Umbilical cord (tissue), 2 donors: ENCODE data around the gene PPP1CC. TPM values are rescaled to one million over a fixed set of nuclear protein-coding genes. Genes with fewer than 3 reads are reported as not detected.
"Not testable (repeated sequence)": the region's sequence is repeated elsewhere in the genome, so short reads cannot be mapped to it uniquely, and the experiment has no call there.

Experiments used
- DNase-seq: peaks from one replicate; pipeline ENCODE4 v3.0.0-alpha.2; 2015; ENCODE audit warnings: low spot score
- total RNA-seq: library from RNA; depleted of rRNA; stranded (reverse); fragments of >200 nt; gene quantifications from one replicate; pipeline ENCODE4 v1.2.3, GENCODE V29; 2014; ENCODE audit warnings: low replicate concordance; ENCODE audit not compliant: insufficient read depth

PPP1CC gene
- total RNA-seq = 108 TPM

DNA sequence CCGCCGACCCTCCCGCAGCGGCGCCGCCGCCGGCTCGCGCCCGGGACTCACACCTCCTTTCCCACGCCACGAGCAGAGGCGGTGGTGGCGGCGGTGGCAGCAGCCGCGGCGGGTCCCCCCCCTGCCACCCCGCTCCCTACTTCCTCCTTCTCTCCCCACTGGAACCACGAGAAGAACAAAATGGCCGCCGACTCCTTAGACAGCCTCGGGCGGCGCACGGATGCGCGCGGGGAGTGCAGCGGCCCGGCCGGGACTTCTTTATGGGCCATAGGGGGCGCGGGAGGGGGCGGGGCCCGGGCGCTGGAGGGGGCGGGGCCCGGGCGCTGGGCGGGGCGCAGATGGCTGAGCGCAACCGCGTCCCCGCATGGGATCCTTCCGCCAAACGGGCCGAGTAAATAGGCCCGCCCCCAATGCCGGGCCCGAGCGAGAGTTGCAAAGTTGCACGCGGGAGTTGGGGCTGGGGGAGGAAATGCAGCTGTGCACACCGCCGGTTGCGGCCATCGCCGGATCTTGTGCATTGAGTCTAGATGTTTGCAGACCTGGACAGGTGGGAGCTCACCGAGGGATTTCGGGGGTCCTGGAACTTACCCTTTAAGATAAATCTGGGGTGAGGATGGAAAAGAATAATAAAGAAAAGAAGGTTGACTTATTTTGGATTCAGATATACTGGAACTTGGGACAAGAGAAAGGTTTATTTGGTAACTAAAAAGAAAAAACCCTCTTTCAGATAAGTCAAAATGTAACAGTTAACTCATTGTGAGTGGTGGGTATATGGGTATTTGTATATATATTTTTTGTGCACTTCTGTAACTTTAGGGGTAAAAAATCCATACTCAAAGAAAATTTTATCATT lies at the start of gene PPP1CC:
TSS of gene PPP1CC (minus strand) at position 174 of the 853 bp plus-strand sequence. CDS start 184 bp downstream, outside the sequence.
- peak; percentile 95 for DNase-seq

DNA sequence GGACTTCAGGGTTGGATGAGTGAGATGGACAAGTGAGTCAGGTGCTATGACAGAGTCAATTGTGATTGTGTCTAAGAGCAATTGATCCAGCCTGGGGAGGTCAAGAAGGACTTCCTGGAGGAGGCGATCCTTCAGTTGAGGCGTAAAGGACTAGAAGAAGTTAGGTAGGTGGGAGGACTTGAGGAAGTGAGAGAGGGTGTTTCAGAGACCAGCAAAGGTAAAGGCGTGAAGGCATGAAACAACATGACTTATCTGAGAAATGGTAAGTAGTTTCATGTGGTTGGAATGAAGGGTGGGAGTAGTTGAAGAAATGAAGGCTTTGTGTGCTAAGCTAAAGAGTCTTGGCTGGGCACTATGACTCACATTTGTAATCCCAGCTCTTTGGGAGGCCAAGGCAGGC lies 48.9 kb upstream of the PPP1CC start:
- no peak for DNase-seq

- no peak for DNase-seq
Measured at GRCh38 chr12:110790301-110790700, 47.6 kb upstream of the PPP1CC start.

DNA sequence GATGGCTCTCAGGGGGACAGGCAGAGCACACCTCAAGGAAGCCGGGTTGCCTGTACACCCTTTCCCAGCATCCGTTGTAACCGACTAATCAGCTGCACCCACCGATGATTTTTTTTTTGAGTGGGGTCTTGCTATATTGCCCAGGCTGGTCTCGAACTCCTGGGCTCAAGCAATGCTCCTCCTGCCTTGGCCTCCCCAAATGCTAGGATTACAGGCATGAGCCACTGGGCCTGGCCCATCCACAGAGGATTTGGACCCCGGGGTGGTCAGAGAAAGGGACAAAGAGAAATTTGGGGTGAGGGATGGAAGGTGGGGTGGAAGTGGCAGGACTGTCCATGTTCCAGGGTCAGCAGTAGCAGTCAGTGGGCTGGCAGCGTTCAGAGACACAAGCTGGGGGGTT lies 43.3 kb upstream of the PPP1CC start:
- DNase-seq = no peak

DNA sequence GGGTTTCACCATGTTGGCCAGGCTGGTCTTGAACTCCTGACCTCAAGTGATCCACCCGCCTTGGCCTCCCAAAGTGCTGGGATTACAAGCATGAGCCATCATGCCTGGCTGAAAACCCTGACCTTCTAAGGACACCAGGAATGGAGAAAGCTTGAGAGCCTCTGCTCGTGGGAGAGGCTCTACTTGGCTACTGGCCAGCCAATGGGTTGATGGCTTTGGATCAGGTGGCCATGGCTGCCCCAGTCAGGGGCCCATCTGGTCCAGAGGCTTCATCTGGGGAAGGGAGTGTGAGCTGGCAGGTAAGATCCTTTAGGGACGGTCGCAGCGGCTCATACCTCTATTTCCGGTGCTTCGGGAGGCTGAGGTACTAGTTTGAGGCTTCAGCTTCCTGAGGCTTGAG lies 42.5 kb upstream of the PPP1CC start:
- no peak for DNase-seq

GRCh38 chr12:110782922-110783321 lies 40.2 kb upstream of the PPP1CC start:
- no peak for DNase-seq

GRCh38 chr12:110782094-110782493 lies 39.4 kb upstream of the PPP1CC start:
- DNase-seq = no peak

DNA sequence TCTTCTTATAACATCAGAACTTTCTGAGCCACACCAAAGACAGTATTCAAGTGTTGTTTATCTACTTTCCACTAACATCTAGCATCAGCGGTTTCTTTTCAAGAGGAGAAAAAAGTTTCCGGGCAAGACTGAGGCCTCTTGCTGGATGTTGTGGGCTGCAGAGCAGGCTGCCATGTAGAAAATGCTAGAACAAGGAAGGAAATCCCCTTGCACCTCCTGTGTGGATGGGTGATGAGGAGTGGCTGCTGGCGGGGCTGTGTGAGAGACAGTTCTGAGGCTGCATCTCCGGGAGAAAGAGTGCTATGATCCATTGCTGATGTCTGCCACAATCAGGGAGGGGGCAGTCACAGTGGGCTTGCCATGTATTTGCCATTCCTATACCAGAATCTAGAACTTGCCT lies 37.8 kb upstream of the PPP1CC start:
- DNase-seq = no peak

DNA sequence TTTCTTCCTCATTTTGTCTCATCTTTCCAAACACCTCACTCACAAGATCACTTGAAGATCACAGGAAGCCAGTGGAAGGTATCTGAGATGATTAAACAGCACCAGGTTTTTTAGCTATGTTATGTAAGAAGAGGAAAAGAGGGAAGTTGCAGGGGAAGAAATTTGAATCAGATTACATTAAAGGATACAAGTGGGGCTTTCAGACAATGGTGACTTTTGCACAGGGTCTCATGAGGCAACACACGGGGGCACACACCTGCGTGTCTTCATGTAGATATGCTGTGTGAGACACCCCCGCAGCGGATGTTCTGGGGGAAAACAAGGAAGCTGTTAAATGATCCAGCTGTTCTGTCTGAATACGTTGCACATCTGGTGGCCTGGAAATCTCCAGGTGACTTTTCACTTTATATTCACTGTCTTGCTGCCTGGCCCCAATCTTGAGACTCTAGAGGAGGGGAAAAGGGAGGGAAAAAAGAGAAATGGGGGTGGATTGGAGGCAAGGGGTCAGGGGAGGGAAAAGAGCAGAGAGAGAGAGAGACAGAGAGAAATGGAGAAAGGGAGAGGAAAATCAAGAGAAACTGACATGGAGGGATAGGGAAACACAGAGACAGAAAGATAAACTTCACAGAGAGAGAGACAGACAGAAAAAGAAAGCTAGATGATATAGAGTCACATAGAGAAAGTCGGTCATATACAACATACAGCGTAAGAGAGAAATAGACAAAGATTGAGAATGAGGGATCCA lies 36.3 kb upstream of the PPP1CC start:
- DNase-seq = no peak

GRCh38 chr12:110776410-110776809 lies 33.7 kb upstream of the PPP1CC start:
- DNase-seq = no peak

- DNase-seq = no peak
Measured at GRCh38 chr12:110775997-110776396, 33.3 kb upstream of the PPP1CC start.

DNA sequence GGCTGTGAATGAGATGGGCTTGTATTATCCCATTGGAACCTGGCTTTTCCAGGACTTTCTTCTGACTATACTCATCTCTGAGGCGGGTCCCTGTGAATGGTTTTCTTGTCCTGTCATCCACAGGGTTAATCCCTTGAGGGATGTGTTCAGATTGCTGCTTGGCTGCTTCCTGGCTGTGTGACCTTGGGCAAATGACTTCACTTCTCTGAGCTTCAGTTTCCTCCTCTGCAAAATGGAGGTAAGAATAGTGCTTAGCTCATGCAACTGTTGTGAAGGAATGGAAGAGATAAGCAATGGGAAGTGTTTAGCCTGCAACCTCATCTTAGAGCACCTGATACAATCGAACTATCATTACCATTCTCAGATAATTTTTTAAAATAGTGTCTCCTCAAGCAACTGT lies 32.1 kb upstream of the PPP1CC start:
- DNase-seq = no peak

DNA sequence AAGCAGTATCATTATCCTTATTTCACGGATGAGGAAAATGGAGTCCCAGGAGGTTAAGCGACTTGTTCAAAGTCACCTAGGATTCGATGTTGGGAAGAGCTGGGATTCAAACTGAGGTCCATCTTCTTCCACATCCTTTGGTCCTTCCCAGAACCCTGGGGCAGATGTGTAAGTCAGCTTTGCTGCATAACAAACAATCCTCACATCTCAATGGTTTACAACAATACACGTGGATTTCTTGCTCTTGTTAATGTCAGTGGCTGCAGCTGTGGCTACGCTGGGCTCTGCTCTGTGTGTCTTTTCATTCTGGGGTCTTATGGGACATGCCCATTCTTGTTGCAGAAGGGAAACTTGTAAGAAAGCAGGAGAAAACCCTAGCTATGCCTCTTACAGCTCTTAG lies 26.3 kb upstream of the PPP1CC start:
- DNase-seq = no peak

DNA sequence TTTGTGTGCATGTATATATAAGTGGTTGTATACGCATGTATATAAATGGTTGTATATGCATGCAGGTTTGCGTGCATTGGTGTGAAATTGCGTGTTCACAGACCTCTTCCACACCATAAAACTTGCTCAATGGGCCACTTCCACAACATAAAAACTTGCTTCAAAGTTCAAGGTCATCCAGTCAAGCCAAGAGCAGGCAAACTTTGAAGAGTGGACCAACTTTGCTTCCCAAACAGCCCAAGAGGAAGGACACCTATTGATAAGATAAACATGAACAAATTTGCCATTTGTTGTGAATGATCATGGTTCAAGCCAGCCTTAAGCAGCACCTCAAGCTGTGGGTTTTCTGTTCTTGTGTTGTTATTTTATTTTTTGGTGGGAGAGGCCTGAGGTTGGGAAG lies 25.2 kb upstream of the PPP1CC start:
- DNase-seq = no peak

- DNase-seq = peak; percentile 69
Measured at GRCh38 chr12:110766311-110767154, 23.8 kb upstream of the PPP1CC start.

- not testable (repeated sequence) for DNase-seq
Measured at GRCh38 chr12:110765572-110765971, 22.9 kb upstream of the PPP1CC start.

- no peak for DNase-seq
Measured at GRCh38 chr12:110765111-110765510, 22.4 kb upstream of the PPP1CC start.

DNA sequence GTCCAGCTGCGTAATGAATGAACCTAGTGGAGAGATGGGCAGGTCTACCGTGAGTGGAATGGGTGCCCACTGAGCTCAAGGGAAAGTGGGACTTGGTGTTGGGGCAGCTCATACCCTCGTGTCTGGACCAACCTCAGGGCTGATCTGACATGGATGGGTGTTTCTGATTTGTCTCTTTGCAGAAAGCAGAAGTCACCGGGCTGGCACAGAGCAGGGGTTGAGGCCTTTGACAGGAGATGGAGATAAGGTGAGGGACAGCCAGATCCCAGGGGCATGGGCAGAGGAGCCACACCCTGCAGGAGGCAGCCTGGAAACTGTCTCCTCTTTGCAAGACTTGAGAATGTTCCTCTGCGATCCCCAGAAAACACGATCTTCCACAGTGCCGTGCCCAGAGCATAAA lies 20.9 kb upstream of the PPP1CC start:
- no peak for DNase-seq

- DNase-seq = no peak
Measured at GRCh38 chr12:110762891-110763290, 20.2 kb upstream of the PPP1CC start.

- no peak for DNase-seq
Measured at GRCh38 chr12:110760204-110760609, 17.5 kb upstream of the PPP1CC start.

DNA sequence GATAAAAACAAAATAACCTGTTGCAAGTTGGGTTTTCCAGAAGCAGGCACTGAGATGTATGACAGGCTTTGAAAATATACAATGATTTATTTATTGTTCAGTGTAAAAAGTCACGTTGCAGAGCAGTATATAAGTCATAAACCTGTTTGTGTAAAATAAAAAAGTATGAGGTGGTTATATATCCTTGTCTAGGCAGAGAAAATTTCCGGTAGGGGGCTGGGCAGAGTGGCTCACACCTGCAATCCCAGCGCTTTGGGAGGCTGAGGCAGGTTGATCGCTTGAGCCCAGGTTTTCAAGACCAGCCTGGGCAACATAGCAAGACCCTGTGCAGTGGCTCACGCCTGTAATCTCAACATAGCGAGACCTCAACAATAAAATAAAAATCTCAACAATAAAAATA lies 16.2 kb upstream of the PPP1CC start:
- DNase-seq = no peak

- DNase-seq = no peak
Measured at GRCh38 chr12:110756611-110757010, 13.9 kb upstream of the PPP1CC start.
